ENCODE data around the gene ACACA. TPM values are rescaled to one million over a fixed set of nuclear protein-coding genes. Genes with fewer than 3 reads are reported as not detected.
A peak's percentile ranks its signal among the peaks of the same experiment; 100 is the strongest.
"Not testable (repeated sequence)": the region's sequence is repeated elsewhere in the genome, so short reads cannot be mapped to it uniquely, and the experiment has no call there.

The ACACA gene
- total RNA-seq, 1 donor from 2014 or later: 29.2 TPM

DNA sequence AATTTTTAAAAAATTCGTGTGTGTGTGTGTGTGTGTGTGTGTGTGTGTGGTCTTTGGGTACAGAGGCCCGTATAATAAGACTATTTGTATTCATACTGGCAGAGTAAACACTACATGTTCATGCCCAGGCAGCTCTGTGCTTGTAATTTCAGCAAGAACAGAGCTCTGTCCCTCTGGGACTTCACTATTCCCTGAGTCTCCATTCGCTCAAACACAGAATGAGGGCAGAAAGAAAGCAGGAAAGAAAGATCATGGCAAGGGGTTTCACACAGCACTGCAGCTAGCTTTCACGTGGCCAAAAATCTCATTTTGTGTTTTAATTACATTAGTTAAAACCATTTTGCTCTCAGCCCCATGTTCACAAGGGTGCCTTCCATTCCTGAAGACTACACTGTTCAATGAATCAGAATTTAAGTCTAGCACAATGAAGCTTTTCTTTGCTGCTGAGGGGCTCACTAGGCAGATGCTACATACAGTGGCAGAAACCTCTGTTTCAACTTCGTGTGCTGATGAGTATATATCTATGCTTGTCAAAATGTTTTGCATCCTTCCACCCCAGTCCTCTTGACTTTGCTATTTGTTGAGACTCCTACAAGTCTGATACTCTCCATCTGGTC is 229.3 kb downstream of the ACACA start:
- no peak for DNase-seq (ENCODE audit: low read depth in 2 of 2)

DNA sequence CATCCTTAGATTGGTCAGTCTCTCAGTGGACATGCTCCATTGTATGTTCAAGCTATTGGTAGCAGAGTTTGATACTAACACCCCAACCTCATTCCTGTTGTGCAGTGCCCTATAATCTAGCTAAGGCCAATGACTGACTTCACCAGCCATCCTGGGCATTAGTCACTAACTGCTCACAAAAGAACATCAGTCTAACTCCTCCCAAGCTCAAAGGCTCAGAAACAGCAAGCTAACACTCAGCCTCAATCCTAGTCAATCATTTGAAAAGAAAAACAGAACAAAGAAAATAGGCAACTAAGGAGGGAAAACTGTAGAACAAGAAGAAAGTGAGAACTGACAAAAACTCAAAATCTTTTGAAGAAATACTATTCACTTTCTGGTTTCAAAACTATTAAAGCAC is 229.9 kb downstream of the ACACA start:
- DNase-seq (ENCODE audit: low read depth in 2 of 2): peak in 1 of 2 donors; percentile 42

GRCh38 chr17:37174205-37174604 is 232.4 kb downstream of the ACACA start:
- DNase-seq (ENCODE audit: low read depth in 2 of 2): peak; percentile 5 to 27

DNA sequence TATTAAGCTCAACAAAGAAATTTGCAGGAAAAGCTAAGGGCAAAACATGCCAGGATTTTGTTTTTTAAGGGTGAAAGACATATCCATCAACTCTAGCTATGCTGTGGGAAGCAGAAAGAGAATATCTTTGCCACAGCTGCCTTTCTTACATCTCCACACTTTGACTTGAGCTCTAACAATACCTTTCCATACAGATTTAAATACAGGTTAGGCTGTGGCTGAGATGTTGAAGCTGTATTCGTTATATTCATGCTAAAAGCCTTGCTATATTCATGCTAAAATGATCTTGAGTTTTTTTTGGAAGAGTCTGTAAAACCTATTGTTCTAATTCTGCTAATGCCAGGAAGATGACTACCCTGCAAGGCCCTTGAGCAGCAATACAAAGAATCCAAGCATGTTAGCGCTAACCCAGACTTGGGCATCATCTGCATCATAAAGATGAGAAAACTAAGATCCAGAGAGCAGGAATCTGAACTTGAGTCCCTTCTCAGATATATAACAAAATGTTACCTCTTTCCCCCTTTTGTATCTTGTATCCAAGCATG is 235.7 kb downstream of the ACACA start:
- peak in 1 of 2 donors; percentile 40 for DNase-seq (ENCODE audit: low read depth in 2 of 2)

DNA sequence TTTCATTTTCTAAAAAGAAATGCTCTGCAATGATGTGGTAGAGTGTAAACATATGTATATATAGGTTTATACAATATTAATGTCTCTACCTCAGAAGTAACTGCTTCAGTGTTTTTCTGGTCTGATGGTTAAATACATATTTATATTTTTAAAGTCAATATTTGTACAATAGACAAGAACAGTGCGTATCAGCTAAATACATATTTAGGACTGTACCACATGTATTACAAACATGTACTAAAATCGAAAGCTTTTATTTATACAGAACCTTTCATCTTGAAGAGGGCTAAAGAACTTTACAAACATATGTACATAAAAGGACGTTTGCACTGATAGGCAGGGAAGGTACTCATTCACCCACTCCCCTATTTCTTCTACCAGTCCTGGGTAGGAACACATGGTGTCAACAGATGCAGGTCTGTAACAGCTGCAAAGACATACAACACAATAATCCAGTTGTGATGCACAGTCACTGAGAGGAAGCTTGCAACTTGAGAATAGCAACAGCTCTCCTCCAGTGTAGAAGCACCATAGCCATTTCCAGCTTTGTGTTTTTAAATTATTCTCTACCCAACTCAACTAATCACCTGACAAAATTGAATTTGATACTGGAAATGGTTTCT is 237.8 kb downstream of the ACACA start:
- no peak for DNase-seq (ENCODE audit: low read depth in 2 of 2)

GRCh38 chr17:37167756-37168155 is 238.9 kb downstream of the ACACA start:
- no peak for DNase-seq (ENCODE audit: low read depth in 2 of 2)

- DNase-seq (ENCODE audit: low read depth in 2 of 2): no peak
Observed at GRCh38 chr17:37164057-37164456, 242.6 kb downstream of the ACACA start.

DNA sequence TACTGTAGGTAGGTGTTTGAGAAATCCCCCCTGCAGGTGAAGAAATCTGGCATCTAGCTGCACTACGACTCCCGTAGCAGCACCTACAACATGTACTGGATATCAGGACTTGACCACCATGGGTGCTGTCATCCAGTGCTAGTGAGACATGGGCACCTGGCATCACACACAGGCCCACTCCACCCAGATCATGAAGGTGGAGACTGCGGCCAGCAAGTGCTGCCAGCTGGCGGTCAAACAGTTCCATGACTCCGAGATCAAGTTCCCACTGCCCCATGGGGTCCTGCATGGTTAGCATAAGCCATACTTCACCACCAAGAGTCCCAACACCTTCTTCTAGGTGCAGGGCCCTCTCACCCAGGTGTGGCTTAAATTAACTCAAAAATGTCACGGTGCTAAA is 243.8 kb downstream of the ACACA start:
- no peak for DNase-seq (ENCODE audit: low read depth in 2 of 2)

- peak; percentile 21 to 48 for DNase-seq (ENCODE audit: low read depth in 2 of 2)
Observed at GRCh38 chr17:37160944-37161343, 245.7 kb downstream of the ACACA start.

GRCh38 chr17:37158290-37158689 is 248.3 kb downstream of the ACACA start:
- no peak for DNase-seq (ENCODE audit: low read depth in 2 of 2)

GRCh38 chr17:37148156-37148555 is 258.5 kb downstream of the ACACA start:
- no peak for DNase-seq (ENCODE audit: low read depth in 2 of 2)

- DNase-seq (ENCODE audit: low read depth in 2 of 2): peak; percentile 46 to 64
Observed at GRCh38 chr17:37147301-37147812, 259.3 kb downstream of the ACACA start.

- no peak for DNase-seq (ENCODE audit: low read depth in 2 of 2)
Observed at GRCh38 chr17:37146086-37147064, 260.3 kb downstream of the ACACA start.

GRCh38 chr17:37144075-37144701 is 262.4 kb downstream of the ACACA start:
- DNase-seq (ENCODE audit: low read depth in 2 of 2): no peak

GRCh38 chr17:37143558-37143957 is 263.1 kb downstream of the ACACA start:
- DNase-seq (ENCODE audit: low read depth in 2 of 2): not testable (repeated sequence)

DNA sequence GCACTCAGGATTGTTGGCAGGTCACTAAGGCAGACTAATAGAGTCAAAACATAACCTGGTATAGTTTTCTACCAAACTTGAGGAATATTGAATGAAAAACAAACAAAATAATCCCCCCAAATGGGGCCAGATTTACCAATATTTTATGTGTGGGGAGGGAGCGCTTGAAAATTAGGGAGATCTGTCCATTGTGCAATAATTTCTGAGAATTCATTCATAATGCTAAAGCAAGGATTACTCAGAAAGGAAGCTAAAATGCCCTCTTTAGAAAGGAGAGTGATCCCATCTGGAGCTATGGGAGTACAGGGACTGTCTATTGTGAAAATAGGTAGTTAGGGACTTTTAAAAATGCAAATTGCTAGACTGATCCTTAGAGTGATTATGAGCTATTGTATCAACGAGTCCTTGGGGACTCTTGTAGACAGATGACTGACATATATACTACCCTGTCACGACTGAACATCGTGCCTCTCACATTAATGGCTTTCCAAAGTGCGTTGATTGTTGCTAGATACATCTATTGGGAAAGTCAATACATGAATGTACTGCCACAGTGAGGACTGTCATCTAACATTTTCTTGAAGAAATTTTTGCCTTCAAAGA is 264.2 kb downstream of the ACACA start:
- DNase-seq (ENCODE audit: low read depth in 2 of 2): no peak

DNA sequence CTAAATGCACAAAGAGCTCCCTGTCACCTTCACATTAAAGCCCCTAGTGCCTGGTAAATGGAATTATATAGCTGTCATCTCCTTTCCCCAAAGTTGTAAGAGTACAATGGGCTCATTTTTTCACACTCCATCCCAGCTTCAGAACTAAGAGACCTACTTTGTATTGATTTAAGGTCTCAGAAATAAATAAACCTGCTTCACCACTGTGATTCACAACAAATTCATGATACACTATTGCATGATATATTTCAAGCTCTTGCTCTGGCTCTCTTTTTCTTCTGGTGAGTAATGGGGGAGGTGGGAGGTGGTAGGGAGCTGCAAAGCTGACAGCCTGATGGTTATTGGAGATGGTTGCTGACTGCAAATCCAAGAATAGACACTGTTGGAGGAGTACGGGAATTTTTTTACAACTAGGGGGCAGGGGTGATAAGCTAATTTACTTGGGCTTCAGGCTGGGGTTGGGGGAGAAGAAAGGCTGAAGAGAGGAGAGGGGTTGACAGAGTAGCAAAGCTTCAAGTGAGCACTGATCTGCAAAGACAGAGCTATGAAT is 268.0 kb downstream of the ACACA start:
- DNase-seq (ENCODE audit: low read depth in 2 of 2): no peak

DNA sequence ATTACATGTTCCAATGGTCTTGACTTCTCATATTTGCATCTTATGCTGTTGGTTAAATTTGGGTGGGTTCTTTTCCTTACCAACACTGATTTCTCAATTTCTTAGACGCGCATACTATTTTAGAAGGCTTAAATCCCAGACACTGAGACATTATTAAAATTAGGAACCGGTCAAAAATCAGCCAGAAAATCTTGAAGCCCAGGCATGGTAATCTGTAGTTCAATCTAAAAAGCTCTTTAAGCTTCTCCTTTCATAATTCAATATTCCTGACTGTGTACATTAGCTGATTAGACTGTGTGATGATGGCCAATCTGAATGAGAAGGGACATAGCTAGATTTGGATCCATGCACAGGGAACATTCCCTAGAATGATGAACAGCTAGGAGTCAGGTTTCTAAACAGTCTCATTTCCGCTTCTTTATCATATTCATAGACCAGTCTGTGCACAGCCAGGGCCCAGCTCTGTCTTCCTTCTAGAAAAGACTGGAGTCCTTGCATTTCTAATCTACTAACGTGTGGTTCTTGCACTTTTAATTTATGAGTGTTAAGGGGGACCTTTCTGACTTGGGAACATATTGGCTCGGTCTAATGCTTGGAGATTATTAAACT is 268.6 kb downstream of the ACACA start:
- DNase-seq (ENCODE audit: low read depth in 2 of 2): no peak

GRCh38 chr17:37137070-37137610 is 269.5 kb downstream of the ACACA start:
- no peak for DNase-seq (ENCODE audit: low read depth in 2 of 2)

GRCh38 chr17:37135576-37135975 is 271.1 kb downstream of the ACACA start:
- DNase-seq (ENCODE audit: low read depth in 2 of 2): no peak
